Activated naive CD4-positive, alpha-beta T cell (primary cell): Measurements from ENCODE around the gene MZF1.
"Not testable (repeated sequence)": the region's sequence is repeated elsewhere in the genome, so short reads cannot be mapped to it uniquely, and the experiment has no call there.

Experiments
- DNase-seq, 4 experiments: peaks; one replicate each; lab custom pipeline; 2025; lab: John Stamatoyannopoulos, UW

MZF1 gene

DNA sequence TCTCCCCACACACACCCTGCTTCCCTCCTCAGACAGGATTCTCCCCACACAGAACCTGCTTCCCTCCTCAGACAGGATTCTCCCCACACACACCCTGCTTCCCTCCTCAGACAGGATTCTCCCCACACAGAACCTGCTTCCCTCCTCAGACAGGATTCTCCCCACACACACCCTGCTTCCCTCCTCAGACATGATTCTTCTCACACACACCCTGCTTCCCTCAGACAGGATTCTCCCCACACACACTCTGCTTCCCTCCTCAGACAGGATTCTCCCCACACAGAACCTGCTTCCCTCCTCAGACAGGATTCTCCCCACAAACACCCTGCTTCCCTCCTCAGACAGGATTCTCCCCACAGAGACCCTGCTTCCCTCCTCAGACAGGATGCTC is 34.0 kb downstream of the MZF1 start:
- not testable (repeated sequence) for DNase-seq

DNA sequence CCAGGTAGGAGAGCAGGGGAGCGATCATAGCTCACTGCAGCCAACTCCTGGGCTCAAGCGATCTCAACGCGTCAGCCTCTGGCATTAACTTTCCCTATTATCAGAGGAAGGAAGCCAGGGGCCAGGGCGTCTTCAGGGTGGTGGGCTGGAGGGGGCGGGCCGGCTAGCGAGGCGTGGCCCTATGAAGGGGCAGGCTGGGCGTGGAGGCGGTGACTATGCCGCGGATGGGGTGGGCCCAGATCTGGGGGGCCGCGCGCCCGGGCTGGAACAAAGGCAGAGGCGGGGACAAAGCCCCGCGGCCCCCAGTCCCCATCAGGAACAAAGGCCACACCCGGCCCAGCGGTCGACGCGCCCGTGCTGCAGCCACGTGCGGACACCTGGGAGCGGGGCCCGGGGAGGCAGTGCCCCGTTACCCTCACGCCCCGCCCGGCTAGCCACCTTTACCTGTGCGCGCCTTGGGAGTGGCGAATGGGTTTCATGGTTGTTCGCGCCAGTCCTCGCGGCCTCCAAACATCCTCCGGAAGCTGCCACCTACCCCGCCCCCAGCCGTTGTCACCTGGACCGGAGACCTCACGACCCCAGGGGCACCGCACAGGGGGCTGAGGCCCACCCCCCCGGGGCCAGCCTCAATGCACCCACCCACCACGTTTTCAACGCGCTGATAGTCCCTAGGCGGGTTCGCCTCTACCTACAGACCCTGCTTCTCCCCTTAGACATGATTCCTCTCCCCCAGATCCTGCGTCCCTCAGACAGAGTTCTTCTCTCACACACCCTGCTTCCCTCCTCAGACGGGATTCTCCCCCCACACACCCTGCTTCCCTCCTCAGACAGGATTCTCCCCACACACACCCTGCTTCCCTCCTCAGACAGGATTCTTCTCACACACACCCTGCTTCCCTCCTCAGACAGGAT is 34.6 kb downstream of the MZF1 start:
- DNase-seq, result no peak

DNA sequence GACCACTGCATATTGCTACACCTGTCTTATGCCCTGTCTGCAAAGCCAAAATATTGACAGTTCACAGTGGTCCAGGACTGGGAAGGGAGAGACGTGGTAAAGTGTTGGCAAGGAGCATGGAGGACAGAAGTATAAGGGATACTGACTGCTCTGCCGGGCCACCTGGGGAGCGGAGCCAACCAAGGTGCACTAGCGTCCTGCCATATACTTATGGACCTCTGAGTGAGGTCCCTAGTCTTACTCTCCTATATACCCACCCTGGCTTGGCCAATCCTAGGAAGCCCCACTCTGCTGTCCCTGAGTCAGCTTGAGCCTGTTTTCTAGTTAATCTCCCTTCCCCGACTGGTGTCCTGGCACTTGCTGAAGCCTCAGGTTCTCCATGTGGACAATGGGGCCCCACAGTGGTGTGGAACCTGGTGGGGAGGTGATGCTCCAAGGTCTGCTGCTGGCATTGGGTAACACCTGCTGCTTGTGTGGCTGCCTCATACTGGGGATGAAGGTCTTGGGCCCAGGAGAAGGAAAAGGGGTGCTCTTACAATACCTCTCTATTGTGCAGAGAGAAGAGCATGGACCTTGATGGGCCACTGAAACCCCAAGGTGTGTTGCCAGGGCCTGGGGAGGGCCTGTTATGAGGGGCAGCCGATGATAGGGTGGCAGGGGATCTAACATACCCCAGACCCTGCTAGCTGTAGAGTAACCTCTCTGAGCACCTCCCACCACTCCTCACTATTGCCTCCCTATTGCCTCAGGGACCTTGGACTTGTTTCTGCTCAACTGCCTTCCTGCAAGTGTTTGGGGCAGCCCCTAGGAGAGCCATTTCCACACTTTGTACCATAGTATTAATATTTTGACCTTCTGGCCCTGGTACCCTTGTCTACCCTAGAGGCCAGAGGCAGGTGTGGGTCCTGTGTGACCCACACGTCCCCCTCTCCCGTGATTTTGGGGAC is 36.0 kb downstream of the MZF1 start:
- DNase-seq, result no peak

GRCh38 chr19:58535857-58536256 is 37.3 kb downstream of the MZF1 start:
- no peak for DNase-seq

DNA sequence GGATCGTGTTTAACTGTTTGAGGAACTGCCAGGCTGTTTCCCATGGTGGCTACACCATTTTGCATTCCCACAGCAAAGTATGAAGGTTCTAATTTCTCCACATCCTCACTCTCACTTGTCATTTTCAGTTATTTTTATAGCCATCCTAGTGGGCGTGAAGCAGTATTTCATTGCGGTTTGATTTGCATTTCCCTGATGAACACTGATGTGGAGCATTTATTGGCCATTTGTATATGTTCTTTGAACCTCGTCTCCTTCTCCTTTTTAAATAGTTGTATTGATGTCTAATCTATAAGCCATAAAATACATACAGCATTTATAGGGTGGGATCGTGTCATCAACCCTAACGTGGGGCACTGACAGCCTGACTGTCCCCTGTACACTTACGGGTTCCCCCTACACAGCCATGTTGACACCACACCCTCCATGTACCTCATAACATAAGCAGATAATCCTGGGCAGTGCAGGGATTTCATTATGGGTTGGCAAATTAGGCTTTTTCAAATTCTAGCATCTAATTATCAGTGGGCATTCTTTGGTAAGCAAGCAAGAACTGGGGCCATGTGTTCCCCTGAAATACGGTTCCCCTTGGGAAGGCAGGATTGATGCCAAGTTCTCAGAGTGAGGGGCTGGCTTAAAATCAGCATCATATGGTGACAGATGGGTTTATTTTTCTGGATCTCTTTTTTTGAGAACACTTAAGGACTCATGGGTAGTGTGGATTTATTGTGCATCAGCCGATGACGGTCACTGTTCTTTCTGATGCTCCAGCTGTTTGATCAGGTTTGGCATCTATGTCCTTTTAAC is 41.9 kb downstream of the MZF1 start:
- no peak for DNase-seq

DNA sequence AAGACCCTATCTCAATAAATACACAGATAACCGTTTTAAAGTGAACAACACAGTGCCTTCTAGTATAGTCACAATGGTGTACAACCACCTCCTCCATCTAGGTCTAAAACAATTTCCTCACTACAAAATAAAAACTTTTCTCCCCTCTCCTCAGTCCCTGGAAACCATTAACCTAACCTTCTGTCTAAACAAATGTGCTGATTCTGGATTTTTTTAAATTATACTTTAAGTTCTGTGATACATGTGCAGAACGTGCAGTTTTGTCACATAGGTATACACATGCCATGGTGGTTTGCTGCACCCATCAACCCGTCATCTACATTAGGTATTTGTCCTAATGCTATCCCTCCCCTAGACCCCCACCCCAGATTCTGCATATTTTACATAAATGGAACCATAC is 43.7 kb downstream of the MZF1 start:
- no peak for DNase-seq

DNA sequence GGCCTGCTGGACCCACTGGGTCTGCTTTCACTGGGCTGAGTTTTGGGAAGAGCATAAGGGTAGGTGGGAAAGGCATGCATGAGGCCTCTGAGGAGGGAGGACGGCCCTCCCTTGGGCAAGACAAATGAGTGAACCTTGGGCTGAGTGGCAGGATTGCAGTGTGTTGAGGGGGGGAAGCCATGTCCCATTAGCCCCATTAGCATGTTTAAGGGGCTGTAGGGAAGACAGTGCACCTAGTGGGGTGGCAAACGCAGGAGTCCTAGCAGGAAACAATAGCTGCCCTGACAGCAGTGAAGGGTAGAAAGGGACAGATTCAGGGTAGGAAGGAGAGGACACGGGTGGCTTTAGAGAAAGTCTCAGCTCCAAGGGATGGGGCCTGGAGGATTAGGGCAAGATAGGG is 50.4 kb downstream of the MZF1 start:
- DNase-seq, result no peak

- DNase-seq, result no peak
Measured at GRCh38 chr19:58521651-58522050, 51.5 kb downstream of the MZF1 start.

DNA sequence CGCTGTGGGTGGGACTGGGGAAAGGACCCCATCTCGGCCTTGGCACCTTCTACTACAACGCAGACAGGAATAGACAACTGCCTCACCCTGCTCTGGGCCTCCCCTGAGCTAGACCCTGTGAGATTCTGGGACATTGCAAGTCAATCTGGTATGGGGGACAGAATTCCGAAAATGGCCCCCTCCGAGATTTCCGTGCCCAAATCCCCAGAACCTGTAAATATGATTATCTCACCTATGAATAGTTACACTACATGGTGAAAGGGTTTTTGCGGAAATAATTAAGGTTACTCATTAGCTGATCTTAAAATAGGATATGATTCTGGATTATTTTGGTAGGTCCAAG is 52.9 kb downstream of the MZF1 start:
- DNase-seq, result no peak

DNA sequence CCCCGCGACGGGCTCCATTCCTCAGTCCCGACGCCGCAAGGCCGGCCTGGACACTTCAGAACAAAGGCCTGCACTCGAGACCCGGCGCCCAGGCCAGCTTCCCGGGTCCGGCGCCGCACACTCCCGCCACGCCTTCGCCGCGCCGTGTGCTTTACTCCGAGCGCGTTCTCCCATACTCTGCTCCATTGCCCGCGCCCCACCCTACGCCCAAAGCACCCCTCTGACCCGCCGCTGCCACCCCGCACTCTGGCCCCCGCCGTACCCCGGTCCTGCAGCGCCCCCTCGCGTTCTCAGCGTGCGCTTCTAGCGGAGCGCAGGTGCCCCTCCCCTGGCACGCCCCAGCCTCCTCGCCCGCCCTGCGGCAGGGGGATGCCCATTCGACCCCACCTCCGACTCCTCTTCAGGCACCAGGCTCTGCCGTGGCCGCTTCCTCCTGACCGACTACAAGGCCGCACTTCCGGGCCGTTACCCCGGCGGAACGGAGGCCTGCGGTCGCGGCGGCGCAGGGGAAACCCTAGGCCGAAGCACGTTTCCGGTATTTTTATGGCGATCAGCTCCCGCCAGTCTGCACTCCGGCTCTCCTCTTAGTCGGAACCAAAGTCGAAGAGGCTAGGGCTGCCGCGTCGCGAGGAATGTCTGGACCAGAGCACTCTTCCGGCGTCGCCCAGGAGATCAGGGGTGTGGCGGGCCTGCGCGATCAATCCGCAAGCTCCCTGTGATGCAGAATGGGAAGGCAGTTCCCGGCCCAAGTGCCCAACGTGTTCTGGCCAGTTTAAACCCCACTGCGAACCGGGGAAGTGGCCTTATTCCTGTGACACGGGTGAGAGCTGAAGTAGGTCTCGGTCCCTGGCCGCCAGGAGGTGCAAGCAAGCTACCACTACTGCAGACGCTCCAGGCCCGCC is 53.5 kb downstream of the MZF1 start, which contains the start of gene ZBTB45:
ZBTB45 (minus strand) TSS at position 456 of the 902 bp plus-strand sequence. CDS start 2,137 bp downstream, outside the sequence.
- peak; percentile 80 to 98 (median 88) for DNase-seq

DNA sequence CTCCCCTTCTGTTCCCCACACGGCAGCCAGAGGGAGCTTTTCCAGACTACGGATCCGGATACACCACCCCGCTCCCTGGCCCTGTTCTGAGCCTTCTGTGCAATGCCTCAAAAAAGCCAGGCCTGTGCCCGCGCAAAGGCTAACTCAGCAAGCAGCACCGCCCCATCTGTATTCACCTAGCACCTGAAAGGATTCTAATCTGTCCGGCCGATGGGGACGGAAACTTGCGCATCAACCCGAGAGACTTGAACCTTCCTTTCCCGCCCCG is 54.1 kb downstream of the MZF1 start:
- peak in 2 of 4 experiments; percentile 13 to 41 for DNase-seq

GRCh38 chr19:58518256-58519086 is 54.7 kb downstream of the MZF1 start:
- no peak for DNase-seq

DNA sequence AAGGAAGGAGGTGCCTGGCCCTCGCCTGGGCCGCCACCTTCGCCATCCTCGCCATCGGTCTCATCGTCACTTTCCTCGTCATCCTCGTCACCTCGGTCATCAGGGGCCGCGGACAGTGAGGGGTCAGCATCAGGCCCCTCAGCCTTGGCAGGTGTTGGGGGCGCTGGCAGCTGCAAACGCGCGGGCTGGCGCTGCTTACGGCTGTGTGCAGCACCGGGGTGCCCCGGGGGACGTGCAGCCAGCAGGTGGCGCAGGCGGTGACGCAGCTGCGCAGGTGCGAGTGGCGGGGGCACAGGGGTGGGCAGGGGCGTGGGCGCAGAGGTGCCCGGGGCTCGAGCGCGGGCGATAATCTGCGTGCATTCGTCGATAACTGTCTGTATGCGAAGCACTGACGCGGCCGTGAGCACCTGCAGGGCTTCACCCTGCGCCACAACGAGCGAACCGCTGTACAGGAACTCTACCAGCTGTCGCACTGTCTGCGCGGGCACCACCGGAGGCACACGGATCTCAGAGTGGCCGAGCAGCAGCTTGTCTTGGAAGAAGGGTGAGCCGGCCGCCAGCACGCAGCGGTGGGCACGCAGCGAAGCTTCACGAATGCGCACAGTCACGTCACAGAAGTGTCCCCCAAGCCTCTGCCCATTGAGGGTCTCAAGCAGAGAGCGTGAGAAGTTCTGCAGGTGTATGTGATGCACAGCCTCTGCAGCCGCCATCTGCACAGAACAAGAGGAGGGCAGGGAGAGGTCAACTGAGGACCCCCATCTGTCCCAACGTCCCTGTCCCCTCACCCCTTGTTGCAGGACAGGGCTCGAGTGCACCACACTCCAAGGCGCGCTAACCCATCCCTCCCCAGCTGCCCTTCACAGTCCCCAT is 55.9 kb downstream of the MZF1 start:
- no peak for DNase-seq

DNA sequence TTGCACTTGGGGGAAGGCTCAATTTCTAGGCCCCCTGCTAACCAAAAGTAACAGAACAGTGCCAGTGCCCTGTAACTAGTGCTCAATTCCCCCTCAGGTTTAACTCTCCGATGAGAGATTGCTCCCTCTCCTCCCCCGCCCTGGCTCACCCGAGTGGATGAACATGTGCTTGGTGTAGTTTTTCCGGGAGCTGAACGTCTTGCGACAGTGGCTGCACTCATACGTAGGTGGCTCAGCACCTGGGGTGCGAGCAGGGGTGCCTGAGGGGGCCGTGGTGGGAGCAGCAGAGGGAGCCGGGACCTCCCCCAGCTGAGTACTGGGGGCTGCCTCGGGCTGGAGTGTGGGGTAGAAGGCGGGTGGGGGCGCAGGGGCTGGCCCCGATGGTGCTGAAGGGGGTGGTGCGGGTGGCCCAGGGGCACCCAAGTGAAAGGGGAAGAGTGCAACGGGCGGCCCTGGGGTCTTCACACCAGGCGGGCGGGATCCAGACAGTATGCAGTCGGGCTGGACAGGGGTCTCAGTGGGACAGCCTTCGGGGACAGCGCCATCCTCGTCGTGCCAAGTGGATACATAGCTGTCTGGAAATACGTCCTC is 56.8 kb downstream of the MZF1 start:
- no peak for DNase-seq

GRCh38 chr19:58515259-58515658 is 57.9 kb downstream of the MZF1 start:
- no peak for DNase-seq

DNA sequence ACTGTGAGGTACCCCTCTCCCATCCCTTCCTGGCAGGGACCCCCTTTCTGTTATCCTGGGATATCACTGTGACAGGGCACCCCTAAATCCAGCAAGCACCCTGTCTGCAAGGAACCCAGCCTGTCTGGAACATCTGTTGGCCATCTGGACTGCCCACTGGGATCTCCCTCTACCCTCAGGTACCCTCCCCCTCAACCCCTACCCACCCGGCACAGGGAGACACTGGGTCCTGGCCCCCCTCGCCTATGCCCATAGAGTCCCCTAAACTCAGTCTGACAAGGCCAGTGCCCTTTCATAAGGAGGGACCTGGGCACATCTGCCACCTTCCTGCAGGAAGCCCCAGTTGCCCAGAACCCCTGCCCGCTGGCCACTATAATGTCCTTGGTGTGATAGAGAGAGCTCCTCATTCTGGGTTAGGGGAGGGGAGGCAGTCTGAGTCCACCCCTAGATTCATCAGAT is 58.5 kb downstream of the MZF1 start:
- no peak for DNase-seq

DNA sequence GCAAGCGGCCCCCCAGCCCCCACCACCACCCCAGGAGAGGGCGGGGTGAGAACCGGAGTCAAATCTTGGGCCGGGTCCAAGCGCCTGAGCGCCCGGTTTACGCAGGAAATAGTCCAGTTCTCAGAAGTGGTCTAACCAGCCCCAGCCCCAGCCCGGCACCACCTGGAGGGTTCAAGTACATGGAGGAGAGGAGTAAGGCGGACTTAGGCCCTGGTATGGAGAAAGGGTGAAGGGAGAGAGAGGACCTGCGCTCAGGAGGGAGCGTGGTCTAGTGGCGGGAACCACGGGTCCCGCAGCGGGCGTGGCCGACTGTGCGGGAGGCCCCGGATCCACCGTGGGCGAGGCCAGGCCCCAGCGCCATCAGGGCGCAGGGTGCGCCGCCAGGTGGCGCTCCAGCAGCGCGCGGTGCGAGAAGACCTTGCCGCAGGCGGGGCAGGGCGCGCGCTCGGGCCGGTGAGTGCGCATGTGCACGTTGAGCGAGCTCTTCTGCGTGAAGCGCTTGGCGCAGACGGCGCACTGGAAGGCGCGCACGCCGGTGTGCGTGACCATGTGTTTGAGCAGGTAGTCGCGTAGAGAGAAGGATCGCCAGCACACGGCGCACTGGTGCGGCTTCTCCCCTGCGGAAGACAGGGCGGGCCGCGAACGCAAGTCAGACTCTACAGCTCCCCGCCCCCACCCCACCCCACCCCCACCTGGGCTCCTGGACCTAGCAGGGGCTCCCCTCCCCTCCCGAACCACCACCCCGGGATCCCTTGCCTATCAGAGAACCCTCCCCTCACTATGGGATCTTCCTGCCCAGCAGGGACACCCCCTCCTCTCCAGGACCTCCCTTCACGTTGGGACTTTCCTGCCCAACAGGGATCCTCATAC is 59.2 kb downstream of the MZF1 start:
- peak; percentile 81 to 95 (median 90) for DNase-seq

DNA sequence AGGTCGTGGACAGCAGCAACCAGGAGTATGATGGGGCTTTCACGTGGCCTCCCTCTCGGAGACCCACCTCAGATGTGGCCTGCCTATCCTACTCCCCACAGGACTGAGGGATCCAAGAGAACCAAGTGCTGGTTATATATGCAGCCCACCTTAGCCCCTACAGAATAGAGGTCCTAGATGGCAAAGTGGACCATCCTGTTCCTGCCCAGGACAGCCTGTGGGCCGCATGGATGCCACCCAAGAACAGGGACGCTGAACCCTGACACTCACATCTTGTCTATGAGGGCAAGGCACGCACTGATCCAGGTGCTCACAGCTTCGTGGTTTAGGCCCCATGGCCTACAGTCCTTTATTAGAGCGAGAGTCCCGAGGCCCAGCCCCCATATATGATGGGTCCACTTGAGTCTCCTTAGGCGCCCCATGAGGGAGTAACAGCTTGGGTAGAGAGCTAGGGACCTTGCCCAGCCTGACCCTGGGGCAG is 59.9 kb downstream of the MZF1 start:
- DNase-seq, result no peak
